Astrocyte (in vitro differentiated cells and primary cell): ENCODE results near the gene RHOBTB1. TPM values are rescaled to one million over a fixed set of nuclear protein-coding genes. Genes with fewer than 3 reads are reported as not detected.

ENCODE experiments used
- DNase-seq: peaks from one replicate; pipeline ENCODE4 v3.0.0-alpha.2; 2010; ENCODE audit warnings: low read depth
- FAIRE-seq: peaks from 2 replicates; lab custom pipeline; 2011; peaks lifted over from hg19 to GRCh38; lab: Jason Lieb, UNC
- H2AFZ ChIP-seq: 2 replicates; pipeline ENCODE4 v1.6.0; 2012; ENCODE audit warnings: low read depth, low read length, inconsistent platforms
- H3K27ac ChIP-seq: 2 replicates; pipeline ENCODE4 v1.5.1; 2011; ENCODE audit warnings: low read depth, low read length, inconsistent platforms
- H3K27me3 ChIP-seq: 2 replicates; pipeline ENCODE4 v1.6.0; 2011; ENCODE audit warnings: low read length, inconsistent platforms; ENCODE audit not compliant: insufficient read depth
- H3K36me3 ChIP-seq: 2 replicates; pipeline ENCODE4 v1.5.1; 2011; ENCODE audit warnings: low read length, inconsistent platforms; ENCODE audit not compliant: insufficient read depth
- H3K4me1 ChIP-seq: 2 replicates; pipeline ENCODE4 v1.5.1; 2011; ENCODE audit warnings: low read length, inconsistent platforms; ENCODE audit not compliant: insufficient read depth
- H3K4me2 ChIP-seq: 2 replicates; pipeline ENCODE4 v1.6.0; 2012; ENCODE audit warnings: low read length, inconsistent platforms
- H3K4me3 ChIP-seq: 2 replicates; pipeline ENCODE4 v1.5.1; 2011; ENCODE audit warnings: low read depth, mild to moderate bottlenecking, low read length, inconsistent platforms; ENCODE audit not compliant: insufficient read depth
- H3K79me2 ChIP-seq: 2 replicates; pipeline ENCODE4 v1.6.0; 2012; ENCODE audit warnings: mild to moderate bottlenecking, low read length, inconsistent platforms; ENCODE audit not compliant: insufficient read depth
- H3K9ac ChIP-seq: 2 replicates; pipeline ENCODE4 v1.6.0; 2012; ENCODE audit warnings: mild to moderate bottlenecking, low read length, inconsistent platforms
- H3K9me3 ChIP-seq: 2 replicates; pipeline ENCODE4 v1.5.1; 2012; ENCODE audit warnings: low read depth, mild to moderate bottlenecking, low read length, inconsistent platforms; ENCODE audit not compliant: insufficient read depth
- H4K20me1 ChIP-seq: 2 replicates; pipeline ENCODE4 v1.6.0; 2012; ENCODE audit warnings: low read length, inconsistent platforms; ENCODE audit not compliant: insufficient read depth
- H3K27ac Mint-ChIP-seq: one replicate; pipeline ENCODE4 v1.8.0; 2021; ENCODE audit warnings: mild to moderate bottlenecking, mixed read lengths; ENCODE audit not compliant: unreplicated experiment
- H3K27me3 Mint-ChIP-seq: one replicate; pipeline ENCODE4 v1.8.0; 2021; ENCODE audit warnings: low read depth, mixed read lengths; ENCODE audit not compliant: unreplicated experiment
- H3K36me3 Mint-ChIP-seq: one replicate; pipeline ENCODE4 v1.8.0; 2021; ENCODE audit warnings: low read depth, mixed read lengths; ENCODE audit not compliant: unreplicated experiment
- H3K4me1 Mint-ChIP-seq: one replicate; pipeline ENCODE4 v1.8.0; 2021; ENCODE audit warnings: low read depth, mixed read lengths; ENCODE audit not compliant: unreplicated experiment
- H3K4me3 Mint-ChIP-seq: one replicate; pipeline ENCODE4 v1.8.0; 2021; ENCODE audit warnings: mild to moderate bottlenecking, moderate library complexity, mixed read lengths; ENCODE audit not compliant: unreplicated experiment
- H3K9me3 Mint-ChIP-seq: one replicate; pipeline ENCODE4 v1.8.0; 2021; ENCODE audit warnings: mild to moderate bottlenecking, mixed read lengths; ENCODE audit not compliant: unreplicated experiment
- EZH2 ChIP-seq: IDR thresholded peaks from 2 replicates; pipeline ENCODE4 v1.6.1; 2012; ENCODE audit warnings: mild to moderate bottlenecking, low read length, inconsistent platforms; ENCODE audit not compliant: insufficient read depth
- total RNA-seq: library from RNA; stranded (reverse); gene quantifications from 2 replicates; pipeline ENCODE4 v1.2.1, GENCODE V29; 2021
- TF ChIP-seq, protein P1 (sequence below): IDR thresholded peaks from 2 replicates; pipeline ENCODE4 v1.5.1; 2011; ENCODE audit warnings: low read depth, mild to moderate bottlenecking, inconsistent platforms, low read length, moderate library complexity; ENCODE audit not compliant: insufficient read depth

Gene RHOBTB1
- total RNA-seq, 1 donor from 2014 or later = 46.5 TPM

DNA sequence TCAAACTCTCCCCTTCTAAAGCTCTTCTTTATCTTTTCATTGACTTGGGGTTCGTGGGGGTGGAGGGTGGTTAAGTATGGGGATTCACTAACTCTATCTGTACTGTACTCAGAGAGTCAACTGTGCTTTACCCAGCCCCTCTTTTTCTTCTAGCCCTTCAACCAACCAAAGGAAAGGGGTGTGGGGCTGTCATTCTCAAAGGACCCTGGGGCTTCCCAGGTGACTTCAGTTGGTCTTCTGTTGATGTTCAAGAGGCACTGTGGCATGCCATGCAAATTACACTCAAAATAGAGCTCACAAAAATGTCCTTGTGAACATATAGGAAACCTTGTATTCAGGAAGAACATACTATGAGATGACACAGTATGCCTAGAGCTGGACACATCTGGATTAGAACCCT lies 16.9 kb upstream of the RHOBTB1 start:
- Histone ChIP-seq H3K4me1 (peaks cover 38% of the 10 kb centered on the region), H3K27ac (no peak overlapping the region), H3K27me3 (no peaks in the 10 kb centered on the region), H3K36me3 (no peaks in the 10 kb centered on the region), H3K79me2 (no peaks in the 10 kb centered on the region), H3K4me3 (no peak overlapping the region), H4K20me1 (no peaks in the 10 kb centered on the region), H3K9ac (no peak overlapping the region), H3K9me3 (no peaks in the 10 kb centered on the region), H2AFZ (no peak overlapping the region), H3K4me2 (no peak overlapping the region)
- TF ChIP-seq, protein P1, sequence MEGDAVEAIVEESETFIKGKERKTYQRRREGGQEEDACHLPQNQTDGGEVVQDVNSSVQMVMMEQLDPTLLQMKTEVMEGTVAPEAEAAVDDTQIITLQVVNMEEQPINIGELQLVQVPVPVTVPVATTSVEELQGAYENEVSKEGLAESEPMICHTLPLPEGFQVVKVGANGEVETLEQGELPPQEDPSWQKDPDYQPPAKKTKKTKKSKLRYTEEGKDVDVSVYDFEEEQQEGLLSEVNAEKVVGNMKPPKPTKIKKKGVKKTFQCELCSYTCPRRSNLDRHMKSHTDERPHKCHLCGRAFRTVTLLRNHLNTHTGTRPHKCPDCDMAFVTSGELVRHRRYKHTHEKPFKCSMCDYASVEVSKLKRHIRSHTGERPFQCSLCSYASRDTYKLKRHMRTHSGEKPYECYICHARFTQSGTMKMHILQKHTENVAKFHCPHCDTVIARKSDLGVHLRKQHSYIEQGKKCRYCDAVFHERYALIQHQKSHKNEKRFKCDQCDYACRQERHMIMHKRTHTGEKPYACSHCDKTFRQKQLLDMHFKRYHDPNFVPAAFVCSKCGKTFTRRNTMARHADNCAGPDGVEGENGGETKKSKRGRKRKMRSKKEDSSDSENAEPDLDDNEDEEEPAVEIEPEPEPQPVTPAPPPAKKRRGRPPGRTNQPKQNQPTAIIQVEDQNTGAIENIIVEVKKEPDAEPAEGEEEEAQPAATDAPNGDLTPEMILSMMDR = no peak
- TF ChIP-seq EZH2 = no peak
- no peak for DNase-seq
- H3K27me3 Mint-ChIP-seq = no peaks in the 10 kb centered on the region
- H3K27ac Mint-ChIP-seq = no peak overlapping the region
- peaks cover 45% of the 10 kb centered on the region for H3K4me1 Mint-ChIP-seq
- H3K9me3 Mint-ChIP-seq = no peaks in the 10 kb centered on the region
- FAIRE-seq = no peak
- H3K4me3 Mint-ChIP-seq = no peak overlapping the region
- H3K36me3 Mint-ChIP-seq = no peaks in the 10 kb centered on the region

- no peak overlapping the region for H3K27ac Mint-ChIP-seq
- FAIRE-seq = peak; percentile 69
- H3K9me3 ChIP-seq = no peaks in the 10 kb centered on the region
- TF ChIP-seq, protein P1 = no peak
- no peak for TF ChIP-seq EZH2
- H3K27me3 Mint-ChIP-seq = no peaks in the 10 kb centered on the region
- H3K27ac ChIP-seq = no peak overlapping the region
- H2AFZ ChIP-seq = no peak overlapping the region
- H3K79me2 ChIP-seq = no peaks in the 10 kb centered on the region
- H3K36me3 Mint-ChIP-seq = no peaks in the 10 kb centered on the region
- H3K4me2 ChIP-seq = no peak overlapping the region
- no peaks in the 10 kb centered on the region for H3K36me3 ChIP-seq
- DNase-seq = no peak
- no peak overlapping the region for H3K4me3 ChIP-seq
- peaks cover 47% of the 10 kb centered on the region for H3K4me1 Mint-ChIP-seq
- no peak overlapping the region for H3K4me3 Mint-ChIP-seq
- H3K9me3 Mint-ChIP-seq = no peaks in the 10 kb centered on the region
- H3K9ac ChIP-seq = no peak overlapping the region
- H3K27me3 ChIP-seq = no peaks in the 10 kb centered on the region
- H3K4me1 ChIP-seq = peaks cover 41% of the 10 kb centered on the region
- no peaks in the 10 kb centered on the region for H4K20me1 ChIP-seq
Observed at GRCh38 chr10:60960031-60960430, 16.0 kb upstream of the RHOBTB1 start.

DNA sequence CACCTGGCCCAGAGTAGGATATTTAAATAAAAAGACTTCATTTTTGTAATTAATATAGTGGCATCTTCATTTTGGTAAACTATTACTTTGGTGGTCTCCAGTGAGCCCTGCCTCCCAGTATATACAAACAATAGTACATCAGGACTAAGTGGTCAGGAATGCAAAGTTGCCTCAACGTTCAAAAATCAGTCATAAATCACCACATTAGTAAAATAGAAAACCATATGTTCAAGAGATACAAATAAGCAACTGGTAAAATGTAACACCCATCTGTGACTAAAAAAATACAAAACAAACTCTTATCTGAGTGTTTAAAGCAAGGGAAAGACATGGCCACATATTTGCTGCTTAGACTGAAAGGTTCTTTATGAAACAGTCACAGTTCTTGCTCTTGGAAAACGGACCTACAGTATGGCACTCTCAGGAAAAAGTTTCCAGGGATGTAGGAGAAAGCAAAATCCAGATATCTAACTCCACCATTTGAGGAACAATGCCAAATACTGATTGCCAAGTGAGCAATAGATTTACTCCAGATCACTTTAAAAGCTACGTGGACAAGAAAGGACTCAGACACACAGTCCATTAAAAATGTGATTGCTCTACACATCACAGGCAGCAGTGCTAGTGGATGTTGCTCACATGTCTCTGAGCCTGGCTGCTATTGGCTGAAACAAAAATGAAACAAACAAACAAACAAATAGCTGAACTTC lies 15.1 kb upstream of the RHOBTB1 start:
- H3K4me1 Mint-ChIP-seq = peaks cover 43% of the 10 kb centered on the region
- Histone ChIP-seq H4K20me1 (no peaks in the 10 kb centered on the region), H3K9me3 (no peaks in the 10 kb centered on the region), H3K4me3 (no peak overlapping the region), H3K27ac (peak overlapping the region; percentile 49), H2AFZ (peak overlapping the region; percentile 12), H3K79me2 (no peaks in the 10 kb centered on the region), H3K9ac (peak overlapping the region; percentile 11), H3K27me3 (no peaks in the 10 kb centered on the region), H3K4me2 (peak overlapping the region; percentile 56), H3K4me1 (peaks cover 33% of the 10 kb centered on the region), H3K36me3 (no peaks in the 10 kb centered on the region)
- peak overlapping the region; percentile 55 for H3K27ac Mint-ChIP-seq
- H3K36me3 Mint-ChIP-seq = no peaks in the 10 kb centered on the region
- no peaks in the 10 kb centered on the region for H3K27me3 Mint-ChIP-seq
- peak; percentile 23 for FAIRE-seq
- TF ChIP-seq, protein P1 = no peak
- TF ChIP-seq EZH2 = no peak
- H3K4me3 Mint-ChIP-seq = no peak overlapping the region
- H3K9me3 Mint-ChIP-seq = no peaks in the 10 kb centered on the region
- DNase-seq = peak; percentile 60
